SK-N-SH (cell line): ENCODE measurements around the gene IL18RAP. TPM values are rescaled to one million over a fixed set of nuclear protein-coding genes. Genes with fewer than 3 reads are reported as not detected.

ENCODE experiments used
- CTCF ChIA-PET: fragments of 300-600, 350-600 bp; formaldehyde crosslinking; extraction: SDS; loops from one replicate; lab custom pipeline; 2021; lab: Yijun Ruan, JAX
- POLR2A ChIA-PET: fragments of 350-600 bp; sonication (Branson Sonifier 250); formaldehyde crosslinking; extraction: SDS; loops from one replicate; lab custom pipeline; 2020; ENCODE audit warnings: antibody characterized with exemption, inconsistent platforms; lab: Yijun Ruan, JAX
- DNase-seq: peaks from one replicate; pipeline ENCODE4 v3.0.0; 2012
- H2AFZ ChIP-seq: fragments of 200-600 bp; sonication (generic); 2 replicates; pipeline ENCODE4 v1.8.1; 2016; ENCODE audit warnings: antibody characterized with exemption, mild to moderate bottlenecking, low read depth
- H3F3A ChIP-seq: fragments of 200-600 bp; sonication (generic); replicated peaks from 2 replicates; pipeline ENCODE3; 2016; ENCODE audit warnings: antibody characterized with exemption, mild to moderate bottlenecking; ENCODE audit not compliant: insufficient read depth
- H3K27ac ChIP-seq, 2 experiments: fragments of 200-500 bp in 1 of 2; fragments of 200-600 bp in 1 of 2; sonication (Bioruptor generic) in 1 of 2; sonication (generic), shearing (Covaris generic) in 1 of 2; 2 replicates each; pipeline versions ENCODE4 v1.5.1 to v1.6.1; 2014 to 2016; ENCODE audit warnings: low read depth in 2 of 2, inconsistent platforms in 1 of 2, low read length in 1 of 2, mild to moderate bottlenecking in 1 of 2, mixed read lengths in 1 of 2
- H3K27me3 ChIP-seq: fragments of 200-600 bp; sonication (generic), shearing (Covaris generic); 2 replicates; pipeline ENCODE4 v1.6.1; 2016; ENCODE audit warnings: mixed run types; ENCODE audit not compliant: insufficient read depth
- H3K36me3 ChIP-seq, 2 experiments: fragments of 200-500 bp in 1 of 2; fragments of 200-600 bp in 1 of 2; sonication (Bioruptor generic) in 1 of 2; sonication (generic) in 1 of 2; replicated peaks in 1 of 2; 2 replicates each; pipeline versions ENCODE3 to v1.5.1; 2014 to 2016; ENCODE audit warnings: low read length in 1 of 2, mild to moderate bottlenecking in 1 of 2; ENCODE audit not compliant: insufficient read depth in 2 of 2, control insufficient read depth in 1 of 2
- H3K4me1 ChIP-seq, 2 experiments: fragments of 200-500 bp in 1 of 2; fragments of 200-600 bp in 1 of 2; sonication (Bioruptor generic) in 1 of 2; sonication (generic), shearing (Covaris generic) in 1 of 2; 2 replicates each; pipeline versions ENCODE4 v1.5.1 to v1.6.1; 2014 to 2016; ENCODE audit warnings: low read depth in 1 of 2, low read length in 1 of 2, mixed run types in 1 of 2; ENCODE audit not compliant: insufficient read depth in 2 of 2, control insufficient read depth in 1 of 2
- H3K4me2 ChIP-seq: fragments of 200-600 bp; sonication (generic), shearing (Covaris generic); 2 replicates; pipeline ENCODE4 v1.6.1; 2017; ENCODE audit warnings: mixed run types
- H3K4me3 ChIP-seq, 2 experiments: fragments of 200-500 bp in 1 of 2; fragments of 200-600 bp in 1 of 2; sonication (Bioruptor generic) in 1 of 2; sonication (generic), shearing (Covaris generic) in 1 of 2; 2 replicates each; pipeline versions ENCODE4 v1.5.1 to v1.8.1; 2014 to 2016; ENCODE audit warnings: low read depth in 2 of 2, inconsistent platforms in 1 of 2, low read length in 1 of 2, mild to moderate bottlenecking in 1 of 2, mixed read lengths in 1 of 2, moderate library complexity in 1 of 2
- H3K79me2 ChIP-seq: fragments of 200-600 bp; sonication (generic); 2 replicates; pipeline ENCODE4 v1.8.1; 2017; ENCODE audit warnings: mild to moderate bottlenecking; ENCODE audit not compliant: insufficient read depth
- H3K9ac ChIP-seq: fragments of 200-600 bp; sonication (generic); 2 replicates; pipeline ENCODE4 v1.6.1; 2017; ENCODE audit warnings: mixed run types
- H3K9me2 ChIP-seq: fragments of 200-600 bp; sonication (generic); 2 replicates; pipeline ENCODE4 v1.6.1; 2017; ENCODE audit warnings: mixed run types
- H3K9me3 ChIP-seq: fragments of 200-600 bp; sonication (generic); 2 replicates; pipeline ENCODE4 v1.6.1; 2017; ENCODE audit warnings: mixed run types, mild to moderate bottlenecking, moderate library complexity
- H4K20me1 ChIP-seq: fragments of 200-600 bp; sonication (generic); 2 replicates; pipeline ENCODE4 v1.6.1; 2017; ENCODE audit warnings: mild to moderate bottlenecking, mixed run types; ENCODE audit not compliant: insufficient read depth
- CTCF ChIP-seq: fragments of 200-600 bp; sonication (generic); IDR thresholded peaks from 2 replicates; pipeline ENCODE4 v1.6.1; 2017; ENCODE audit warnings: antibody characterized with exemption, mild to moderate bottlenecking, moderate library complexity
- ELF1 ChIP-seq: IDR thresholded peaks from 2 replicates; pipeline ENCODE4 v1.4.0; 2012
- EP300 ChIP-seq, 2 experiments: IDR thresholded peaks; 2 replicates each; pipeline versions ENCODE4 v1.4.0 to v1.6.1; 2012; ENCODE audit warnings: borderline replicate concordance in 1 of 2, low read depth in 1 of 2, low read length in 1 of 2
- EZH2phosphoT487 ChIP-seq: fragments of 200-600 bp; sonication (generic); IDR thresholded peaks from 2 replicates; pipeline ENCODE4 v1.6.1; 2017; ENCODE audit warnings: low read depth, mixed run types, mild to moderate bottlenecking, antibody characterized with exemption, moderate library complexity, borderline replicate concordance
- FOSL2 ChIP-seq: IDR thresholded peaks from 2 replicates; pipeline ENCODE4 v1.4.0; 2012; ENCODE audit warnings: low read depth, mild to moderate bottlenecking, moderate library complexity, borderline replicate concordance
- FOXM1 ChIP-seq: IDR thresholded peaks from 2 replicates; pipeline ENCODE4 v1.4.0; 2012; ENCODE audit warnings: low read depth, mild to moderate bottlenecking
- IRF3 ChIP-seq: fragments of 150-350 bp; IDR thresholded peaks from 2 replicates; pipeline ENCODE4 v1.6.1; 2016; ENCODE audit warnings: mild to moderate bottlenecking, low read depth, low read length
- NFIC ChIP-seq: IDR thresholded peaks from 2 replicates; pipeline ENCODE4 v1.4.0; 2012; ENCODE audit warnings: borderline replicate concordance
- NRF1 ChIP-seq: IDR thresholded peaks from 2 replicates; pipeline ENCODE4 v1.6.1; 2012; ENCODE audit warnings: low read depth, mild to moderate bottlenecking, low read length
- POLR2AphosphoS5 ChIP-seq: IDR thresholded peaks from 2 replicates; pipeline ENCODE4 v1.6.1; 2012; ENCODE audit warnings: low read depth, low read length
- RCOR1 ChIP-seq: fragments of 150-350 bp; IDR thresholded peaks from 2 replicates; pipeline ENCODE4 v1.6.1; 2017; ENCODE audit warnings: antibody characterized with exemption, low read length
- RXRA ChIP-seq: IDR thresholded peaks from 2 replicates; pipeline ENCODE4 v1.4.0; 2012; ENCODE audit warnings: low read depth, mild to moderate bottlenecking, borderline replicate concordance
- TAF1 ChIP-seq: IDR thresholded peaks from 2 replicates; pipeline ENCODE4 v1.6.1; 2012; ENCODE audit warnings: low read depth, mild to moderate bottlenecking, low read length, moderate library complexity, borderline replicate concordance
- TEAD4 ChIP-seq: IDR thresholded peaks from 2 replicates; pipeline ENCODE4 v1.4.0; 2012; ENCODE audit warnings: mild to moderate bottlenecking, borderline replicate concordance; ENCODE audit not compliant: insufficient read depth
- WGBS: methylation state at CpG from one replicate; pipeline ENCODE4 v1.1.6; 2017; ENCODE audit warnings: low lambda C conversion rate; 5-methylcytosine and 5-hydroxymethylcytosine counted together
- polyA plus RNA-seq, 3 experiments: library from polyadenylated mRNA; depleted of rRNA; stranded (reverse); fragments of >200 nt; gene quantifications; 2 replicates each; pipeline ENCODE4 v1.2.3, GENCODE V29; 2012
- TF ChIP-seq, protein P1 (sequence below): IDR thresholded peaks from 2 replicates; pipeline ENCODE4 v1.4.0; 2012; ENCODE audit warnings: low read depth, borderline replicate concordance
- TF ChIP-seq, protein P2 (sequence below): IDR thresholded peaks from 2 replicates; pipeline ENCODE4 v1.4.0; 2012; ENCODE audit warnings: low read depth

The IL18RAP gene
- polyA plus RNA-seq, 1 of the 3 experiments (the other 2 are of a cell fraction): not detected

DNA sequence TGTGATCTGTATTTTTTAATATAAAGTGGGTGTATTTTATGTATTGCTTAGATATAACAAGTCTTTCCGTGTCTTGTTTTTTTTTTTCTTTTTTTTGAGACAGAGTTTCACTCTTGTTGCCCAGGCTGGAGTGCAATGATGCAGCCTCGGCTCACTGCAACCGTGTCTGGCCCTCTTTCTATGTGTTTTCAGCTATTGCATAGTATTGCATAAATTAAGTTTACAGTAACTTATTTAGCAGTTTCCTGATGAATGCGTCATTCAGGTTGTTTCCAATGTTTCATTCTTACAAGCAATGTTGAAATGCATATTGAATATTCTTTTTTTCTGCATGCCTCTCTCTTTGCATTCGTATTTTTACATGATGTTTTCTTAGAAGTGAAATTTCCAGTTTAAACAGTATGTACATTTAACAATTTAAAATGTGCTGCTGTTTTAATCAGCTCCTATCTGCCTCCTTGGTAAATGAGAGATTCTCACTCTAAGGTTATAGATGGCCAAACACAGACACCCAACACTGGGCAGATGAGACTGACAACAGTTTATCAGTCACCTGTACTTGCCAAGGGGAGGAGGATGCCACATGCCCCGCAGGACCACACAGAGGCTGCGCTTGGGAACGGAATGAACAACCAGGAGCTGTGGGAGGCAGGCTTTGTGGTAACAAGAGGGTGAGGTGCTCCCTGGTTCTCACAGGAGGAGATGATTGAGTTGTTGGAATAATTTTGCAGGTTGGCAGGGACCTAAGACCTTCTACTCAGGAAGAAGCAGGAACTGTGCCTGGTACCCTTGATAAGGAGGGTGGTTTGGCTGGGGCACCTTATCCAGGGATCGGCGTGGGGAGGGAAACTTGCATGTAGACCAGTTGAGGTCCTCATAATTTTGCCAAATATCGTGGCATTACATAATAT is 57.6 kb downstream of the IL18RAP start (continued):
- TF ChIP-seq CTCF: no peak
- no peak for TF ChIP-seq TAF1
- TF ChIP-seq, protein P1, sequence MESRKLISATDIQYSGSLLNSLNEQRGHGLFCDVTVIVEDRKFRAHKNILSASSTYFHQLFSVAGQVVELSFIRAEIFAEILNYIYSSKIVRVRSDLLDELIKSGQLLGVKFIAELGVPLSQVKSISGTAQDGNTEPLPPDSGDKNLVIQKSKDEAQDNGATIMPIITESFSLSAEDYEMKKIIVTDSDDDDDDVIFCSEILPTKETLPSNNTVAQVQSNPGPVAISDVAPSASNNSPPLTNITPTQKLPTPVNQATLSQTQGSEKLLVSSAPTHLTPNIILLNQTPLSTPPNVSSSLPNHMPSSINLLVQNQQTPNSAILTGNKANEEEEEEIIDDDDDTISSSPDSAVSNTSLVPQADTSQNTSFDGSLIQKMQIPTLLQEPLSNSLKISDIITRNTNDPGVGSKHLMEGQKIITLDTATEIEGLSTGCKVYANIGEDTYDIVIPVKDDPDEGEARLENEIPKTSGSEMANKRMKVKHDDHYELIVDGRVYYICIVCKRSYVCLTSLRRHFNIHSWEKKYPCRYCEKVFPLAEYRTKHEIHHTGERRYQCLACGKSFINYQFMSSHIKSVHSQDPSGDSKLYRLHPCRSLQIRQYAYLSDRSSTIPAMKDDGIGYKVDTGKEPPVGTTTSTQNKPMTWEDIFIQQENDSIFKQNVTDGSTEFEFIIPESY: no peak
- no peak for TF ChIP-seq RXRA
- TF ChIP-seq TEAD4: no peak
- TF ChIP-seq EP300 (IDR thresholded peaks at IDR 0.05; ENCODE audit: borderline replicate concordance in 1 of 2, low read depth in 1 of 2, low read length in 1 of 2): no peak

DNA sequence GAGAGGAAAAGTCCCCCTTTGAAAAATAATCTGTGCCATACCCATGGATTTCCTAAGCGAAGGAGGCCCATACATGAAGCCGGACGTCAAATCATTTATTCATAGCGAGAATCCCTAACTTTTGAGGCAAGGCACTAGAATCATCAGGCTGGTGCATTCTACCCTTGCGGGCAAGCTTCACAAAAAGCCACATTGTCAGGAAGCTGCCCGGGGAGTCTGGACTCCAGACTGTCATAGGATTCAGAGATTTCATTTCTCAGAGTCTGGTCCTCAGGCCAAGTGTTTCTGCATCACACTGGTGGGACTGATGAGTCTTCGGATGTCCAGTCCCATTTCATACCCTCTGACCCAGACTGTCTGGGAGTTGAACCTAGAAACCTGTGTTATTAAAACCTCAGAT is 59.0 kb downstream of the IL18RAP start:
- ChIA-PET CTCF (interaction anchor here (1.2 kb wide), 1 partner anchor 9 kb away, joined by 4 read pairs; the partner anchor contains the start of gene SLC9A4), POLR2A (no interaction called here)
- H3K4me1 ChIP-seq: no peaks in the 10 kb centered on the region; a peak in 1 of 4 replicates
- no peaks in the 10 kb centered on the region for H3K27me3 ChIP-seq
- 38% methylated on average over 7 of the region's 7 CpGs for WGBS
- H3K9me3 ChIP-seq: no peaks in the 10 kb centered on the region
- H3K36me3 ChIP-seq: no peaks in the 10 kb centered on the region
- H3F3A ChIP-seq: no peaks in the 10 kb centered on the region
- no peaks in the 10 kb centered on the region for H3K9me2 ChIP-seq
- no peaks in the 10 kb centered on the region for H4K20me1 ChIP-seq
- H2AFZ ChIP-seq: no peak overlapping the region
- H3K4me3 ChIP-seq: no peak overlapping the region
- no peak overlapping the region for H3K27ac ChIP-seq
- H3K79me2 ChIP-seq: no peaks in the 10 kb centered on the region
- H3K4me2 ChIP-seq: no peak overlapping the region
- H3K9ac ChIP-seq: no peak overlapping the region
- no peak for DNase-seq
- no peak for TF ChIP-seq FOXM1
- TF ChIP-seq TAF1: no peak
- no peak for TF ChIP-seq NFIC
- TF ChIP-seq RXRA: no peak
- no peak for TF ChIP-seq EZH2phosphoT487
- TF ChIP-seq ELF1: no peak
- TF ChIP-seq IRF3: no peak
- TF ChIP-seq, protein P2, sequence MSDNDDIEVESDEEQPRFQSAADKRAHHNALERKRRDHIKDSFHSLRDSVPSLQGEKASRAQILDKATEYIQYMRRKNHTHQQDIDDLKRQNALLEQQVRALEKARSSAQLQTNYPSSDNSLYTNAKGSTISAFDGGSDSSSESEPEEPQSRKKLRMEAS: no peak
- TF ChIP-seq, protein P1: no peak
- no peak for TF ChIP-seq NRF1
- TF ChIP-seq FOSL2: no peak
- TF ChIP-seq POLR2AphosphoS5: no peak
- no peak for TF ChIP-seq RCOR1
